Colonic mucosa (tissue), 4 donors: ENCODE measurements around the gene B4GALNT3. TPM values are rescaled to one million over a fixed set of nuclear protein-coding genes. Genes with fewer than 3 reads are reported as not detected.

Source experiments
- DNase-seq: peaks from one replicate; pipeline ENCODE4 v3.0.0-alpha.2; 2020
- H3K27ac ChIP-seq: fragments of 200-600 bp; one replicate; pipeline ENCODE4 v1.8.0; 2021
- H3K27me3 ChIP-seq: fragments of 200-600 bp; one replicate; pipeline ENCODE4 v1.8.0; 2021
- H3K36me3 ChIP-seq: fragments of 200-600 bp; one replicate; pipeline ENCODE4 v1.8.0; 2021
- H3K4me1 ChIP-seq: fragments of 200-600 bp; one replicate; pipeline ENCODE4 v1.8.0; 2021; ENCODE audit warnings: mild to moderate bottlenecking
- H3K4me3 ChIP-seq: fragments of 200-600 bp; one replicate; pipeline ENCODE4 v1.8.0; 2021
- H3K9ac ChIP-seq, 2 donors: one replicate each; pipeline ENCODE4 v1.7.0; 2013; ENCODE audit warnings: control low read depth in 2 of 2, low read depth in 2 of 2, low read length in 2 of 2
- H3K9me3 ChIP-seq: fragments of 200-600 bp; one replicate; pipeline ENCODE4 v1.8.0; 2021
- CTCF ChIP-seq: fragments of 200-600 bp; IDR thresholded peaks from one replicate; pipeline ENCODE4 v1.8.0; 2022; ENCODE audit warnings: antibody characterized with exemption, mild to moderate bottlenecking
- intact Hi-C: fragments of 100-400 bp; cut with DNase I; formaldehyde crosslinking; loops from one replicate; pipeline ENCODE4 v1.14.1; 2022
- total RNA-seq, 2 donors: library from RNA; stranded (reverse); fragmentation: NEBNext Ultra II Directional in 1 of 2; extraction: Animal tissue kit (Norgen Biotek cat#: 25700) in 1 of 2; gene quantifications; one replicate each; pipeline ENCODE4 v1.2.1, GENCODE V29; 2021
- donor health status: healthy.
- donor health status: DM: no; HTN: no; CAD: no.
- donor health status: DM: no; HTN: no; CAD: no.

Gene B4GALNT3
- total RNA-seq, 2 donors from 2014 or later: 73.7 to 84.0 TPM

- DNase-seq: peak; percentile 77
- peaks cover 4% of the 10 kb centered on the region for H3K27me3 ChIP-seq
- no peaks in the 10 kb centered on the region for H3K36me3 ChIP-seq
- peaks cover under 1% of the 10 kb centered on the region for H3K4me1 ChIP-seq
- H3K9me3 ChIP-seq: no peaks in the 10 kb centered on the region
- TF ChIP-seq CTCF: no peak
- intact Hi-C loops: loop anchor here (5.0 kb wide), 1 partner anchor 39 kb away; no protein-coding TSS in a partner anchor
- peak overlapping the region in 1 of 2 donors; percentile 30 for H3K9ac ChIP-seq
- no peak overlapping the region for H3K27ac ChIP-seq
- no peak overlapping the region for H3K4me3 ChIP-seq
Observed at GRCh38 chr12:462936-463705, 3.4 kb downstream of the B4GALNT3 start.

- Histone ChIP-seq H3K9me3 (no peaks in the 10 kb centered on the region), H3K9ac (no peak overlapping the region), H3K4me1 (peaks cover 3% of the 10 kb centered on the region), H3K36me3 (no peaks in the 10 kb centered on the region), H3K27ac (no peak overlapping the region), H3K27me3 (peaks cover 4% of the 10 kb centered on the region), H3K4me3 (no peak overlapping the region)
- intact Hi-C loops: loop anchor here (5.0 kb wide), 1 partner anchor 38 kb away; no protein-coding TSS in a partner anchor
- no peak for DNase-seq
- no peak for TF ChIP-seq CTCF
Observed at GRCh38 chr12:464484-465267, 4.9 kb downstream of the B4GALNT3 start.

GRCh38 chr12:466039-466438, 6.3 kb downstream of the B4GALNT3 start:
- Histone ChIP-seq H3K4me3 (no peak overlapping the region), H3K27ac (peak overlapping the region; percentile 27), H3K36me3 (no peaks in the 10 kb centered on the region), H3K4me1 (peaks cover 3% of the 10 kb centered on the region), H3K9me3 (no peaks in the 10 kb centered on the region), H3K9ac (peak overlapping the region in 1 of 2 donors; percentile 62), H3K27me3 (peaks cover 4% of the 10 kb centered on the region)
- TF ChIP-seq CTCF: no peak
- DNase-seq: peak; percentile 54
- intact Hi-C loops: no loop called here

DNA sequence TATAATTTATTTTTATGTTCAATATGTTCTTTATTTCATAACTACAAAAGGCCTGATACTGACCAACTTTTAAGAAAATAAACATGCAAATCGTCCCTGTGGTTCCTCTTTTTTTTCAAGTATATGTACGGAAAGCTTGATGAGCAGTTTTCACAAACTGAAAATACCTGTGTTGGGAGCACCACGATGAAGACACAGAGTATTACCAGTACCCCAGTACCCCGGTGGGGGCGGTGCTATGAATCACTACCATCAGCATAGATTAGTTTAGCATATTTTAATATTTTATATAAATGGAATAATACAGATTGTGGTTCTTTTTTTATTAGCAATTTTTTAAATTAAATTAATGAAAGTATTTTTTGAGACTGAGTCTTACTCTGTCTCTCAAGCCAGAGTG, 7.0 kb downstream of the B4GALNT3 start:
- Histone ChIP-seq H3K9me3 (no peaks in the 10 kb centered on the region), H3K4me3 (no peak overlapping the region), H3K36me3 (no peaks in the 10 kb centered on the region), H3K9ac (no peak overlapping the region), H3K27me3 (peaks cover 3% of the 10 kb centered on the region), H3K4me1 (peaks cover 3% of the 10 kb centered on the region), H3K27ac (no peak overlapping the region)
- intact Hi-C loops: no loop called here
- no peak for DNase-seq
- no peak for TF ChIP-seq CTCF

DNA sequence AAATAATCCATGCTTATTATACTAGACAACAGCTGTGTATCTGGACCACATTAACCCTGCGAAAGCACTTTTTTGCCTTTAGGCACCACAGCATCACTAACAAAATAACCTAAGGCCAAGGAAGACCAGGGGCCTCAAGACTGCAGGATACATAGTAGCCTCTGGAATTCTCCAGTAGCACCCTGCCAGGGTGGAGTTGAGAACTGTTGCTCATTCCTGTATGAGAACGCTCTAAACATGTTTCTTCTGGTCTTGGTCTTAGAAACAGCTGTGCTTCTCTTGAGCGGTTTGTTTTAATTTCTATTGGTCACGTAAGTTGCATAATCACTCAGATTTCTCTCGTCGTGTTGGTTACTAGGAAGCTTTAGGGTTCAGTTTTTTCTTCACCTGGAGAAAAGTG, 7.9 kb downstream of the B4GALNT3 start:
- Histone ChIP-seq H3K36me3 (no peaks in the 10 kb centered on the region), H3K27ac (peak overlapping the region; percentile 51), H3K4me1 (peaks cover 3% of the 10 kb centered on the region), H3K27me3 (no peaks in the 10 kb centered on the region), H3K9me3 (no peaks in the 10 kb centered on the region), H3K4me3 (no peak overlapping the region), H3K9ac (no peak overlapping the region)
- intact Hi-C loops: no loop called here
- DNase-seq: no peak
- TF ChIP-seq CTCF: no peak
